Esophagus (tissue), 2 donors: ENCODE measurements around the gene EYS. TPM values are rescaled to one million over a fixed set of nuclear protein-coding genes. Genes with fewer than 3 reads are reported as not detected.
"Not testable (repeated sequence)": the region's sequence is repeated elsewhere in the genome, so short reads cannot be mapped to it uniquely, and the experiment has no call there.

Source experiments
- H3K27ac ChIP-seq, 2 donors: one replicate each; pipeline ENCODE4 v1.5.1; 2013; ENCODE audit warnings: low read depth in 2 of 2, mild to moderate bottlenecking in 2 of 2, inconsistent platforms in 1 of 2, low read length in 1 of 2, moderate library complexity in 1 of 2
- H3K27me3 ChIP-seq, 2 donors: one replicate each; pipeline ENCODE4 v1.6.1; 2013; ENCODE audit warnings: low read length in 2 of 2, control low read depth in 1 of 2, mild to moderate bottlenecking in 1 of 2; ENCODE audit not compliant: insufficient read depth in 2 of 2, control insufficient read depth in 1 of 2
- H3K36me3 ChIP-seq, 2 donors: one replicate each; pipeline ENCODE4 v1.6.1; 2013; ENCODE audit warnings: low read length in 1 of 2; ENCODE audit not compliant: control insufficient read depth in 2 of 2, insufficient read depth in 2 of 2
- H3K4me1 ChIP-seq, 2 donors: one replicate each; pipeline ENCODE4 v1.6.1; 2013; ENCODE audit warnings: low read length in 1 of 2; ENCODE audit not compliant: control insufficient read depth in 2 of 2, insufficient read depth in 2 of 2
- H3K4me3 ChIP-seq, 2 donors: one replicate each; pipeline ENCODE4 v1.5.1; 2013; ENCODE audit warnings: low read length in 2 of 2, mild to moderate bottlenecking in 2 of 2, low read depth in 1 of 2, moderate library complexity in 1 of 2
- H3K9me3 ChIP-seq, 2 donors: one replicate each; pipeline ENCODE4 v1.6.1; 2013; ENCODE audit warnings: mild to moderate bottlenecking in 2 of 2, low read depth in 1 of 2, low read length in 1 of 2, moderate library complexity in 1 of 2; ENCODE audit not compliant: control insufficient read depth in 2 of 2, insufficient read depth in 1 of 2
- WGBS, 2 donors: extraction: QIAGEN DNeasy Blood & Tissue Kit; methylation state at CpG; one replicate each; pipeline ENCODE4 v1.1.7; 2013; 5-methylcytosine and 5-hydroxymethylcytosine counted together
- polyA plus RNA-seq, 2 donors: library from polyadenylated mRNA; stranded (reverse); fragments of 200-250 nt; gene quantifications; one replicate each; pipeline ENCODE4 v1.2.3, GENCODE V29; 2013
- donor health status: healthy with polysubstance abuse.
- donor health status: Bipolar disorder and iron deficiency.

EYS gene
- polyA plus RNA-seq, 2 donors, result not detected

GRCh38 chr6:65638047-65638831 lies 68.8 kb downstream of the EYS start:
- Histone ChIP-seq H3K27me3 (no peaks in the 10 kb centered on the region), H3K4me1 (no peaks in the 10 kb centered on the region), H3K36me3 (no peaks in the 10 kb centered on the region), H3K9me3 (peaks cover 3 to 9% of the 10 kb centered on the region in 2 donors), H3K4me3 (no peak overlapping the region), H3K27ac (no peak overlapping the region)
- WGBS, 2 donors, result 89 to 92% methylated on average over 21 to 22 of the region's 22 CpGs

GRCh38 chr6:65637289-65638046 lies 69.6 kb downstream of the EYS start:
- Histone ChIP-seq H3K27ac (no peak overlapping the region), H3K36me3 (no peaks in the 10 kb centered on the region), H3K4me1 (no peaks in the 10 kb centered on the region), H3K4me3 (no peak overlapping the region), H3K27me3 (no peaks in the 10 kb centered on the region), H3K9me3 (peaks cover 0 to 9% of the 10 kb centered on the region in 2 donors)
- 80 to 81% methylated on average over 12 of the region's 12 CpGs for WGBS, 2 donors

GRCh38 chr6:65633501-65633900 lies 73.5 kb downstream of the EYS start:
- no peak overlapping the region for H3K27ac ChIP-seq
- no peaks in the 10 kb centered on the region for H3K36me3 ChIP-seq
- H3K9me3 ChIP-seq, result peaks cover 0 to 9% of the 10 kb centered on the region in 2 donors
- H3K4me3 ChIP-seq, result no peak overlapping the region
- WGBS, 2 donors, result 73% methylated on average over 1 of the region's 1 CpG
- H3K4me1 ChIP-seq, result no peaks in the 10 kb centered on the region
- H3K27me3 ChIP-seq, result no peaks in the 10 kb centered on the region

GRCh38 chr6:65631711-65632110 lies 75.3 kb downstream of the EYS start:
- Histone ChIP-seq H3K27me3 (no peaks in the 10 kb centered on the region), H3K36me3 (no peaks in the 10 kb centered on the region), H3K9me3 (peaks cover 0 to under 1% of the 10 kb centered on the region in 2 donors), H3K4me3 (no peak overlapping the region), H3K4me1 (no peaks in the 10 kb centered on the region), H3K27ac (no peak overlapping the region)
- 62 to 70% methylated on average over 2 of the region's 2 CpGs for WGBS, 2 donors

GRCh38 chr6:65627434-65627999 lies 79.5 kb downstream of the EYS start:
- not testable (repeated sequence) for H3K4me3 ChIP-seq, H3K9me3 ChIP-seq
- WGBS, 2 donors, result 89 to 93% methylated on average over 29 to 33 of the region's 35 CpGs

GRCh38 chr6:65627015-65627414 lies 80.0 kb downstream of the EYS start:
- Histone ChIP-seq H3K36me3 (no peaks in the 10 kb centered on the region), H3K4me1 (no peaks in the 10 kb centered on the region), H3K27ac (no peak overlapping the region), H3K4me3 (no peak overlapping the region), H3K9me3 (peaks cover 0 to 3% of the 10 kb centered on the region in 2 donors), H3K27me3 (no peaks in the 10 kb centered on the region)
- WGBS, 2 donors, result 84 to 90% methylated on average over 5 of the region's 5 CpGs

More at GRCh38 chr6:65627434-65627999, 79.5 kb downstream of the EYS start:
- not testable (repeated sequence) for H3K27ac ChIP-seq, H3K4me1 ChIP-seq, H3K36me3 ChIP-seq, H3K27me3 ChIP-seq

- no peaks in the 10 kb centered on the region for H3K36me3 ChIP-seq
- no peaks in the 10 kb centered on the region for H3K4me1 ChIP-seq
- no peaks in the 10 kb centered on the region for H3K27me3 ChIP-seq
- H3K27ac ChIP-seq, result no peak overlapping the region
- WGBS, 2 donors, result 37 to 39% methylated on average over 2 of the region's 2 CpGs
- H3K4me3 ChIP-seq, result no peak overlapping the region
- H3K9me3 ChIP-seq, result peaks cover 0 to 3% of the 10 kb centered on the region in 2 donors
Measured at GRCh38 chr6:65623566-65623965, 83.5 kb downstream of the EYS start.

GRCh38 chr6:65610746-65611145 lies 96.3 kb downstream of the EYS start:
- H3K9me3 ChIP-seq, result no peaks in the 10 kb centered on the region
- H3K27me3 ChIP-seq, result no peaks in the 10 kb centered on the region
- no peak overlapping the region for H3K27ac ChIP-seq
- no peaks in the 10 kb centered on the region for H3K36me3 ChIP-seq
- WGBS, 2 donors, result 81 to 84% methylated on average over 2 of the region's 2 CpGs
- H3K4me1 ChIP-seq, result no peaks in the 10 kb centered on the region
- H3K4me3 ChIP-seq, result no peak overlapping the region

GRCh38 chr6:65595540-65595939 lies 111.5 kb downstream of the EYS start:
- Histone ChIP-seq H3K27me3 (no peaks in the 10 kb centered on the region), H3K36me3 (no peaks in the 10 kb centered on the region), H3K4me1 (no peaks in the 10 kb centered on the region), H3K4me3 (no peak overlapping the region), H3K27ac (no peak overlapping the region), H3K9me3 (no peaks in the 10 kb centered on the region)
- WGBS, 2 donors, result 68 to 77% methylated on average over 4 of the region's 4 CpGs
